Measurements from ENCODE around the gene CYP2W1.
"Not testable (repeated sequence)": the region's sequence is repeated elsewhere in the genome, so short reads cannot be mapped to it uniquely, and the experiment has no call there.

Gene CYP2W1

GRCh38 chr7:983004-983615 lies at the start of gene CYP2W1:
TSS of gene CYP2W1 (plus strand) at chr7:983181. CDS start at chr7:983212, 31 bp downstream.
- DNase-seq, result no peak

GRCh38 chr7:934469-935163 lies 48.4 kb upstream of the CYP2W1 start:
- no peak for DNase-seq

- DNase-seq, result no peak
Observed at GRCh38 chr7:935164-935873, 47.7 kb upstream of the CYP2W1 start.

GRCh38 chr7:935874-936385 lies 47.1 kb upstream of the CYP2W1 start:
- no peak for DNase-seq

- DNase-seq, result no peak
Observed at GRCh38 chr7:936386-937054, 46.5 kb upstream of the CYP2W1 start.

- no peak for DNase-seq
Observed at GRCh38 chr7:937856-938484, 45.0 kb upstream of the CYP2W1 start.

- no peak for DNase-seq
Observed at GRCh38 chr7:938546-939185, 44.3 kb upstream of the CYP2W1 start.

- DNase-seq, result no peak
Observed at GRCh38 chr7:939843-940242, 43.1 kb upstream of the CYP2W1 start.

GRCh38 chr7:940599-941408 lies 42.2 kb upstream of the CYP2W1 start:
- no peak for DNase-seq

GRCh38 chr7:943793-944192 lies 39.2 kb upstream of the CYP2W1 start:
- not testable (repeated sequence) for DNase-seq

- DNase-seq, result no peak
Observed at GRCh38 chr7:944744-945143, 38.2 kb upstream of the CYP2W1 start.

GRCh38 chr7:945147-945555 lies 37.8 kb upstream of the CYP2W1 start:
- no peak for DNase-seq

- no peak for DNase-seq
Observed at GRCh38 chr7:945556-946255, 37.3 kb upstream of the CYP2W1 start.

GRCh38 chr7:946256-946996 lies 36.6 kb upstream of the CYP2W1 start:
- no peak for DNase-seq

- no peak for DNase-seq
Observed at GRCh38 chr7:947391-948210, 35.4 kb upstream of the CYP2W1 start.

GRCh38 chr7:949021-949934 lies 33.7 kb upstream of the CYP2W1 start:
- no peak for DNase-seq

GRCh38 chr7:951881-952547 lies 31.0 kb upstream of the CYP2W1 start:
- no peak for DNase-seq

All from SHP77 (cell line).